Duodenal mucosa (tissue), 2 donors: Measurements from ENCODE around the gene PCGF1.

Source experiments
- H3K27ac ChIP-seq: one replicate; pipeline ENCODE4 v1.7.0; 2013; ENCODE audit warnings: low read depth, low read length
- H3K27me3 ChIP-seq, 2 donors: one replicate each; pipeline ENCODE4 v1.7.0; 2013; ENCODE audit warnings: low read length in 2 of 2, control low read depth in 1 of 2; ENCODE audit not compliant: insufficient read depth in 2 of 2, control insufficient read depth in 1 of 2
- H3K36me3 ChIP-seq, 2 donors: one replicate each; pipeline ENCODE4 v1.7.0; 2013; ENCODE audit warnings: low read length in 2 of 2, control low read depth in 1 of 2; ENCODE audit not compliant: insufficient read depth in 2 of 2, control insufficient read depth in 1 of 2
- H3K4me1 ChIP-seq, 2 donors: one replicate each; pipeline ENCODE4 v1.7.0; 2013; ENCODE audit warnings: low read length in 2 of 2, control low read depth in 1 of 2; ENCODE audit not compliant: insufficient read depth in 2 of 2, control insufficient read depth in 1 of 2
- H3K4me3 ChIP-seq, 2 donors: one replicate each; pipeline ENCODE4 v1.7.0; 2013; ENCODE audit warnings: low read length in 2 of 2, low read depth in 1 of 2
- H3K9ac ChIP-seq, 2 donors: one replicate each; pipeline ENCODE4 v1.7.0; 2013; ENCODE audit warnings: low read length in 2 of 2, low read depth in 1 of 2
- H3K9me3 ChIP-seq, 2 donors: one replicate each; pipeline ENCODE4 v1.7.0; 2013; ENCODE audit warnings: low read length in 2 of 2, control low read depth in 1 of 2; ENCODE audit not compliant: control insufficient read depth in 1 of 2

The PCGF1 gene

DNA sequence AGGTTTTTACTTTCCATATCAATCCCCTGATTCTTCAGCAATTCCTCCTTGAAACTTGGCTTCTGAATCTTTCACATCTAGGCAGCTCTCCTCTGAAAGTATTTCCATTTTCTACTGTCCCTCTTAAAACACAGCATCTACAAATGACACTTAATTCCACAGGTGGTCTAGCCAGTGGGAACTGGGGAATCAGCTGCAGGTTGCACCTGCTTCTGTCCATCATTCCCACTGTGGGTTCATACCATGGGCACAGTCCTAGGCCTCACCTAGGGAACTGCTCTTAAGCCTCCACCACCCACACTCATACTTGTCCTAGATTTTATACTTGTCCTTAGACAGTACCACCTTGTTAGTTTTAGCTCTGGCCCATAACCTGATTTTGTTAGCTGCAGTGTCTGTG is 44.0 kb upstream of the PCGF1 start:
- Histone ChIP-seq H3K27me3 (peaks cover 4 to 8% of the 10 kb centered on the region in 2 donors), H3K4me3 (no peak overlapping the region), H3K9me3 (no peaks in the 10 kb centered on the region), H3K9ac (no peak overlapping the region), H3K27ac (no peak overlapping the region), H3K36me3 (peaks cover under 1 to 3% of the 10 kb centered on the region in 2 donors), H3K4me1 (peaks cover 17 to 38% of the 10 kb centered on the region in 2 donors)

DNA sequence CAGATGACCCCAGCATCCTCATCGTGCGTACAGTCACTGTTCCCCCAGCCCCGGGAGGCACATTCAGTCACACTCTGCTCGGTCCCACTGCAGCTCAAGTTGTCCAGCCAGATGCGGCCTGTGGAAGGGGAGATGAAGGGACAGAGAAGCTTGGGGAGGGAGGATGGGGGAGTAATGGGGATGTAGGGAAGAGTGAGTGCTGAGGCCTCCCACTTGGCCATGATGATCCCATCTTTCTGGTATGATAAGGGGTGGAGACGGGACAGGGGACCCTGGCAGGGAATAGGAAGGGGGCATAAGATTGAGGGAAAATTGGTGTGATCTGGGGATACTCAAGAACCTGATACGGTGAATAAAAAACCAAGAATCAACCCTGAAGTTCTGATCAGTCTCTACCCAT is 42.7 kb upstream of the PCGF1 start:
- Histone ChIP-seq H3K9me3 (no peaks in the 10 kb centered on the region), H3K9ac (no peak overlapping the region), H3K36me3 (no peaks in the 10 kb centered on the region), H3K27ac (no peak overlapping the region), H3K27me3 (peaks cover 4 to 8% of the 10 kb centered on the region in 2 donors), H3K4me3 (no peak overlapping the region), H3K4me1 (peaks cover 11 to 25% of the 10 kb centered on the region in 2 donors)

DNA sequence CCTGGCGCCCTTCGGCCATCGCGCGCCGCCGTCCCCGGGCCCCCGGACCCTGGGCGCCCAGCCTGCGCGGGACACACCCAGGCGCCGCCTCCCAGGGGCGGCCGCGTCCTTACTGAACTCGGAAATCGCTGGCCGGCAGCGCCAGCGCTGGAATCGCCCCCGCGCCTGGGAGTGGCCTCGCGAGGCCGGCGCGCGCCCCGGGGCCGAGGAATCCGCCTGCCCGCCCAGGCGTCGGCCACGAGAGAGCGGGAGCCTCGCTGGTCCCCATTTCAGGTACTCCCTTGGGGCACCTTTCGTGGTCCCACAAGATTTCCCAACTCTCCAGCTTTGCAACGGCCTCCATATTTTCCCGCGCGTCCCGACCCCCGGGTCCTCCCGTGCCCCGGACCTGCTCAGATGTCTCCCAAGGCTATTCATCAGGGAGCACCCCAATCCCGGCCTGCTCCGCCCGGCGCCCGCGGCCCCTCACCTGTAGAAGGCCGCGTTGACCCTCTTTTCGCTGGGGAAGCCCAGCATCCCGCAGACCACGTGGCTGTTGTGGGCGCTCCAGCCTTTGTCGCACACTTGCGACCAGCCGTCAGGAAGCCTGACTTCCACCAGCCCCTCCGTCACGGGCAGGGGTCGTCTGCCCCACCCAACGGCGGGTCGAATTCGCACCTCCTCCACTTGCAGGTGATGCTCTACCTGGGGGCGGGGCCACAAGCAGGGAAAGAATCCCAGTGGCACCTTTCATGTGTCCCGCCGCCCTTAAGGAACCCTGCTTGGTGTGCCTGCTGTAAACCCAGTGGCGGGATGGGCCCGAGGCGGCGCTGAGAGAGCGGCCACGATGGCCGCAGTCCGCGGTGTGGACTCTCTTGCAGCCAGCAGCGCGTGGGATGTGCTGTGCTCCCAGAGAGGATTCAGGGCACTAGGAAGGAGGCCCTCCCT is 41.7 kb upstream of the PCGF1 start:
- peak overlapping the region; percentile 41 to 67 for H3K9ac ChIP-seq
- no peaks in the 10 kb centered on the region for H3K36me3 ChIP-seq
- peak overlapping the region; percentile 66 to 71 for H3K4me3 ChIP-seq
- peaks cover 11 to 20% of the 10 kb centered on the region in 2 donors for H3K4me1 ChIP-seq
- peaks cover 4 to 8% of the 10 kb centered on the region in 2 donors for H3K27me3 ChIP-seq
- no peak overlapping the region for H3K27ac ChIP-seq
- H3K9me3 ChIP-seq, result no peaks in the 10 kb centered on the region

DNA sequence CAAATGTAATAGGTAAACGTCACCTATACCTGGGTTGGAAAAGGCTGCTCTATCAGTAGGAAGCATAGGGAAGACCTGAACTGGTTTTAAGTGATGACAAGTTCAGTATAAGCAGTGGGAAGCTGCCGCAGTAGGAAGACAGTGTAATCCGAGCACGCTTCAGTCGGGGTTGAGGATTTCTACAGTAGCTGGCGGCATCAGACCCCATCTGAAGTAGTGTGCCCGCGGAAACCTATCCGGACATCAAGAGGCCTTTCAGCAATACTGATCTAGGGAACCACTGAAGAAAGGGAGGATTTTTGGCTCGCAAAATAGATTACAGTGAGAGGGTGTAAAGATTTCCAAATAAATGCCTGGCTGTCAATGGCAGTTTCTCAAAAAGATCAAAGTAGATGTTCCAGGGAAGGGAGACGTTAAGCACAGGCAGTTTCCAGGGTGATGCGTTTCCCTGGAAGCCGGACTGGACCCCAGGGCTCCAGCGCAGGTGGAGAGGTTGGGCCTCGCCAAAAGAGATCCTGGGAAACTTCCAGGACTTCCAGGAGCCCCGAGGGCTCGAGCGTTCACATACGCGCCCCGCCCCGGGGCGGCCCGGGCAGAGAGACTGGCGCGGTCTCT is 40.9 kb upstream of the PCGF1 start:
- Histone ChIP-seq H3K36me3 (no peaks in the 10 kb centered on the region), H3K27ac (no peak overlapping the region), H3K9me3 (no peaks in the 10 kb centered on the region), H3K4me3 (peak overlapping the region; percentile 66 to 71), H3K27me3 (peaks cover 4 to 8% of the 10 kb centered on the region in 2 donors), H3K4me1 (peaks cover 11 to 13% of the 10 kb centered on the region in 2 donors), H3K9ac (peak overlapping the region; percentile 41 to 67)

DNA sequence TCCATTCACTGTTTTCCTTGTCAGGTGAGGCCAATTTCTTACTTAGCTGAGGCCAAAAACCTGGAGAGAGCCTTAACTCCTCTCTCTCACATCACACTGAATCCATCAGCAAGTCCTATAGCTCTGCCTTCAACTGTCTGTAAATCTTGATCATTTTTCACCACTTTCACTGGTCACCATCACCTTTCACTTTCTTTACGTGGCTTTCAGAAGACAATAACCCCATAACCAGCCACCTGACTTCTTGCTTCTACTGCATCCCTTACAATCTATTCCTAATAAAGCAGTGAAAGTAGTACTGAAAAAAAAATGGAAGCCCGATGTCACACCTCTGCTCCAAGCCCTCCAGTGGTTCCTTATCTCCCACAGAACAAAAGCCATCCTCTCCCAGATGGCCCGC is 38.5 kb upstream of the PCGF1 start:
- Histone ChIP-seq H3K9me3 (no peaks in the 10 kb centered on the region), H3K4me1 (peaks cover 11 to 12% of the 10 kb centered on the region in 2 donors), H3K4me3 (no peak overlapping the region), H3K9ac (no peak overlapping the region), H3K27ac (no peak overlapping the region), H3K27me3 (peaks cover 4 to 8% of the 10 kb centered on the region in 2 donors), H3K36me3 (no peaks in the 10 kb centered on the region)

DNA sequence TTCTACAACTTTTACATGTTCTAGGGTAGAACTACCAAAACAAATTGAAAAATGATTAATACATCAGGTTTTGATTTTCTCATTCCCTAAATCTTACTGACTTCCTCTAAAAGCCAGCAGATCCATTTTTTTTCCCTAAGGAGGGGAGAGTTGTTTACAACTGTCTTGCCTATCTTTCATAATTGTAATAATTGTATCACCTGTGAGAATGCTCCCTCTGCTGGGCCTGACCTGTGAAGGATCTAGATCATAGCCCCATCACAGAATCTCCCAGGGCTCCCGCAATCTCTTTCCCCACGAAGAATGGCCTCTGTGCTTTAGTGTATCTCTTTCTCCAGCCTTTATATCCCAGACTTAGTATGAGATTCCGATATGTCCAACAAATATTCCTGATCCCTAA is 37.1 kb upstream of the PCGF1 start:
- Histone ChIP-seq H3K36me3 (no peaks in the 10 kb centered on the region), H3K27ac (no peak overlapping the region), H3K27me3 (peaks cover 3 to 4% of the 10 kb centered on the region in 2 donors), H3K9ac (no peak overlapping the region), H3K4me3 (no peak overlapping the region), H3K9me3 (no peaks in the 10 kb centered on the region), H3K4me1 (peaks cover 6 to 7% of the 10 kb centered on the region in 2 donors)

DNA sequence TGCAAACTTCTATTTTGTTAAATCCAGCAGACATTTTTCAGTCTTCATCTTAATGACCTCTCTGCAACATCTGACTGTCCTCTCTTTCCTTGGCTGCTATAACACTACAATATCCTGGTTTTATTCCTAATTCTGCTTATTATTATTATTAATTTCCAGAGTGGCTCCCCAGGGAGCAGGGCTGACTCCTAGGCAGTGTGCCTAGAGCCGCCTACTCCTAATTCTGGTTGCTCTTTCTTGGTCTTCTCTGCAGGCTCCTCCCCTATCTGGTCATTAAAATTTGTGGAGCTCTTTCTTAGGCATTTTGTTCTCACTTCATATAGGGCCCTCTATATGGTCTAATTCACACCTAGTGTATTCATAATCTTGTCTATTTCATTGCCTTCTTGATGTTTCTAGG is 35.5 kb upstream of the PCGF1 start:
- no peaks in the 10 kb centered on the region for H3K4me1 ChIP-seq
- no peaks in the 10 kb centered on the region for H3K36me3 ChIP-seq
- no peak overlapping the region for H3K4me3 ChIP-seq
- no peak overlapping the region for H3K27ac ChIP-seq
- peaks cover 0 to 3% of the 10 kb centered on the region in 2 donors for H3K27me3 ChIP-seq
- no peak overlapping the region for H3K9ac ChIP-seq
- no peaks in the 10 kb centered on the region for H3K9me3 ChIP-seq

DNA sequence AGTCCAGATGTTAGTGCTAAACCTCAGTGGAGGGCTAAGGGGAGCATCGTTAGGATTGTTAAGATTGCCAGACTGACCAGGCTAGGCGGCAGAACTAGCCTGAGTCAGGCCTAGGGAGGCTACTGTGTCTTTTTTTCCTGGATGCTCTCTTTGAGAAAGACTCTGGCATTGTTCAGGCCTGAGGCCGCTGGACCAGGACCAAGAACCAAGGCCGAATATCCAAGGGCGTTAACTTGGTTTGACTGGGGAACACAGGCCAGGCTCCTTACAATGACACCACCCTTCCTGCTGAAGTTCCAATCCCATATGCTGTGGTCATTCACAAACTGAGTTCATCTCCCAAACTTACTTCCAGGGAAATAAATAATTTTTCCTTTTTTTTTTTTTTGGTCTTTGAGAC is 32.8 kb upstream of the PCGF1 start:
- H3K9me3 ChIP-seq, result no peaks in the 10 kb centered on the region
- no peak overlapping the region for H3K4me3 ChIP-seq
- no peaks in the 10 kb centered on the region for H3K36me3 ChIP-seq
- H3K4me1 ChIP-seq, result no peaks in the 10 kb centered on the region
- H3K27me3 ChIP-seq, result peaks cover 0 to 3% of the 10 kb centered on the region in 2 donors
- no peak overlapping the region for H3K27ac ChIP-seq
- no peak overlapping the region for H3K9ac ChIP-seq

DNA sequence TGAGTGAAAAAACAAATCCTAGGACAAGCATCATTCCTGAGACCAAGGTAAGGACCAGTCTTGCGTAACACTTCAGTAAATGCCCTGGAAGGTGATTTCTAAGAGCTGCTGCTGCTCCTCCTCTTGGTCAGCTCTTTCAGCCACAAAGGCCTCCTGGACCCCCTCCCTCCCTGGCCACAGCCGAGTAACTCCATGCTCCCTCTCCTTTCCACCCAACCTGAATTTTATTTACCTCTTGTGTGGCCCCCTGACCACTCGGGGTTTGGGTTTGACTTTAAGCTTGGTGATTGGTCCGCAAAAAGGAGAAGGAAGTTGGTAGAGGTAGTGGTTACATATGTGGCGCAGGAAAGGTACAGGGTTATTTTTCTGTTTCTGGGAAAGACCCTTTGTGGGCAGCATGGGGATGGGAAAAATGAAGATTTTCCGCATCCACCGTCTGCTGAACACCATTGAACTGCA is 31.4 kb upstream of the PCGF1 start:
- H3K27ac ChIP-seq, result no peak overlapping the region
- H3K36me3 ChIP-seq, result peaks cover 0 to 4% of the 10 kb centered on the region in 2 donors
- peaks cover 0 to 3% of the 10 kb centered on the region in 2 donors for H3K27me3 ChIP-seq
- no peak overlapping the region for H3K4me3 ChIP-seq
- H3K9me3 ChIP-seq, result no peaks in the 10 kb centered on the region
- no peak overlapping the region for H3K9ac ChIP-seq
- H3K4me1 ChIP-seq, result no peaks in the 10 kb centered on the region

DNA sequence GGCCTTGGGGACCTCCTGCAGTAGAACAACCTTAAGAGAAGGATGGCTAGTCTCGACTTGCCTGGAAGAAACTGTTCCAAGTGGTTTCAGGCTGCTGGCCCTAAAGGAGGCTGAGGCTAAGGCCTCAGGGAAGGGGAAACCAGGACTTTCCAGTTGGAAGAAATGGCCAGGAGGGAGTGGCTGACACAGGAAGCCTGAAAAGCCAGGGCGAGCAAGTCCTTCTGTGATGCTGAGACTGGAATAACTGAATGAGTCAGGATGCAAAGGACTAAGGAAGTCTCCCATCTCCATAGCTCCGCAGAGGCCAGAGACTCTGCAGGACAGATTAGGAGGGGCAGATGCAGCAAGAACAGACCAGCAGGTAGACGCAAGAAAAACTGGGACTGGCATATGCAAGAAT is 29.6 kb upstream of the PCGF1 start:
- Histone ChIP-seq H3K4me3 (no peak overlapping the region), H3K4me1 (peaks cover 0 to under 1% of the 10 kb centered on the region in 2 donors), H3K27me3 (peaks cover 0 to 3% of the 10 kb centered on the region in 2 donors), H3K36me3 (peaks cover 0 to 20% of the 10 kb centered on the region in 2 donors), H3K9ac (no peak overlapping the region), H3K9me3 (no peaks in the 10 kb centered on the region), H3K27ac (no peak overlapping the region)
